GM23248 (cell line): ENCODE results near the gene AAGAB. TPM values are rescaled to one million over a fixed set of nuclear protein-coding genes. Genes with fewer than 3 reads are reported as not detected.

Source experiments
- DNase-seq: peaks from one replicate; pipeline ENCODE4 v3.0.0-alpha.2; 2015
- H2AFZ ChIP-seq: fragments of 200-600 bp; sonication (generic); 2 replicates; pipeline ENCODE4 v1.6.1; 2016; ENCODE audit warnings: antibody characterized with exemption
- H3F3A ChIP-seq: fragments of 200-600 bp; sonication (generic); 2 replicates; pipeline ENCODE4 v1.6.1; 2016; ENCODE audit warnings: mild to moderate bottlenecking, antibody characterized with exemption, mixed run types; ENCODE audit not compliant: insufficient read depth
- H3K27ac ChIP-seq: fragments of 200-600 bp; sonication (generic); 2 replicates; pipeline ENCODE4 v1.5.1; 2016; ENCODE audit warnings: mild to moderate bottlenecking
- H3K27me3 ChIP-seq: fragments of 200-600 bp; sonication (generic); replicated peaks from 2 replicates; pipeline ENCODE4 v1.6.1; 2016; ENCODE audit warnings: mild to moderate bottlenecking; ENCODE audit not compliant: insufficient read depth
- H3K36me3 ChIP-seq: fragments of 200-600 bp; sonication (generic); 2 replicates; pipeline ENCODE4 v1.6.1; 2016; ENCODE audit warnings: low read depth, mild to moderate bottlenecking
- H3K4me1 ChIP-seq: fragments of 200-600 bp; sonication (generic); 2 replicates; pipeline ENCODE4 v1.6.1; 2016; ENCODE audit warnings: mild to moderate bottlenecking; ENCODE audit not compliant: insufficient read depth
- H3K4me2 ChIP-seq: fragments of 200-600 bp; sonication (generic); one replicate; pipeline ENCODE4 v1.6.1; 2016; ENCODE audit warnings: mild to moderate bottlenecking; ENCODE audit not compliant: unreplicated experiment
- H3K4me3 ChIP-seq: fragments of 200-600 bp; sonication (generic); 2 replicates; pipeline ENCODE4 v1.5.1; 2016; ENCODE audit warnings: mild to moderate bottlenecking
- H3K79me2 ChIP-seq: fragments of 200-600 bp; sonication (generic); 2 replicates; pipeline ENCODE4 v1.6.1; 2016; ENCODE audit warnings: mild to moderate bottlenecking; ENCODE audit not compliant: insufficient read depth
- H3K9ac ChIP-seq: fragments of 200-600 bp; sonication (generic); 2 replicates; pipeline ENCODE4 v1.6.1; 2016; ENCODE audit warnings: mild to moderate bottlenecking
- H3K9me2 ChIP-seq: fragments of 200-600 bp; sonication (generic); 2 replicates; pipeline ENCODE4 v1.6.1; 2016; ENCODE audit warnings: mixed run types, mild to moderate bottlenecking, moderate library complexity; ENCODE audit not compliant: insufficient read depth
- H3K9me3 ChIP-seq: fragments of 200-600 bp; sonication (generic); one replicate; pipeline ENCODE4 v1.6.1; 2017; ENCODE audit warnings: low read depth
- H4K20me1 ChIP-seq: fragments of 200-600 bp; sonication (generic); 2 replicates; pipeline ENCODE4 v1.6.0; 2016; ENCODE audit not compliant: insufficient read depth
- EZH2 ChIP-seq: fragments of 200-600 bp; sonication (generic); IDR thresholded peaks from 2 replicates; pipeline ENCODE4 v1.6.1; 2018; ENCODE audit warnings: antibody characterized with exemption, mild to moderate bottlenecking; ENCODE audit not compliant: insufficient read depth, poor library complexity, severe bottlenecking
- EZH2phosphoT487 ChIP-seq: fragments of 200-600 bp; sonication (generic); IDR thresholded peaks from 2 replicates; pipeline ENCODE4 v1.6.1; 2018; ENCODE audit warnings: antibody characterized with exemption, moderate library complexity, mild to moderate bottlenecking, low read depth; ENCODE audit not compliant: insufficient read depth
- WGBS, 2 experiments: methylation state at CpG; one replicate each; pipeline ENCODE4 v1.1.6; 2015 to 2017; ENCODE audit warnings: low lambda C conversion rate in 2 of 2, low coverage in 1 of 2; ENCODE audit errors: missing lambda C conversion rate in 2 of 2; 5-methylcytosine and 5-hydroxymethylcytosine counted together
- in situ Hi-C: fragments of 300-500 bp; cut with MboI; formaldehyde crosslinking; loops from 2 replicates; pipeline ENCODE4 v1.15.0; 2020
- polyA plus RNA-seq: library from polyadenylated mRNA; unstranded; fragments of >200 nt; fragmentation: Nextera tagmentation; extraction: Ambion mirVana; gene quantifications from 2 replicates; pipeline ENCODE4 v1.2.1, GENCODE V29; 2016
- total RNA-seq: library from RNA; depleted of rRNA; stranded (reverse); fragments of >200 nt; shearing (Covaris generic); gene quantifications from 2 replicates; pipeline ENCODE4 v1.2.3, GENCODE V29; 2014

The AAGAB gene
- total and polyA plus RNA-seq, 2 experiments from 2014 or later, result 40.9 to 43.3 TPM

- Histone ChIP-seq H3K27ac (peak overlapping the region; percentile 21; the same call in 1 of the 2 replicates), H3K4me2 (no peak overlapping the region), H3K9me2 (no peaks in the 10 kb centered on the region), H3K4me1 (peaks cover 30% of the 10 kb centered on the region), H2AFZ (no peak overlapping the region), H3K79me2 (peaks cover 59% of the 10 kb centered on the region), H4K20me1 (no peaks in the 10 kb centered on the region), H3K9me3 (no peaks in the 10 kb centered on the region), H3K27me3 (no peaks in the 10 kb centered on the region), H3F3A (peaks cover 31% of the 10 kb centered on the region), H3K9ac (peak overlapping the region; percentile 14; the same call in 1 of the 2 replicates), H3K4me3 (no peak overlapping the region), H3K36me3 (peaks cover 55% of the 10 kb centered on the region; the same call in 1 of the 2 replicates)
- 66 to 70% methylated on average over 6 of the region's 6 CpGs for WGBS, 2 experiments
- no peak for TF ChIP-seq EZH2phosphoT487
- TF ChIP-seq EZH2, result no peak
- in situ Hi-C loops, result no loop called here
- peak; percentile 49 for DNase-seq
Observed at GRCh38 chr15:67172172-67172571, 82.3 kb downstream of the AAGAB start.

DNA sequence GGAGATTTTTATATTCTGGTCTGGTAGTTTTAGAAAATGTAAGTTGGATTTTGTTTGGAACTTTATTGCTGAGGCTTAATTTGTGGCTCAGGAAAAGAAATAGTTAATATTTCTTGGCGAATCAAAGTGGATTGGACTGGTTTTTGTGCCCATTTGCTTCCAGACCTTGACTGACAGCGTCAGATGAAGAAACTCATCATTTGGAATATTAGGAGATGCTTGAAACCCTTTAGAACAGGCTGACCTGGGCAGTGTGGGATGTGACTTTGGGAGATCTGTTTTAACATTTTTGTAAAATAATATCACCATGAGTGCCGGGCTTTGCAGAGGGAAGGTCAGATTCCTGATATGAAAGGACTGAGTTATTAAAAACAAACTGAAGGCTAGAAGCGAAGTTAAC lies 83.0 kb downstream of the AAGAB start:
- no peak overlapping the region for H3K4me2 ChIP-seq
- WGBS, 2 experiments, result 79 to 84% methylated on average over 4 of the region's 4 CpGs
- DNase-seq, result no peak
- H3K9me2 ChIP-seq, result no peaks in the 10 kb centered on the region
- peaks cover 59% of the 10 kb centered on the region; the same call in 1 of the 2 replicates for H3K36me3 ChIP-seq
- peaks cover 30% of the 10 kb centered on the region for H3K4me1 ChIP-seq
- peaks cover 24% of the 10 kb centered on the region for H3F3A ChIP-seq
- no peaks in the 10 kb centered on the region for H3K27me3 ChIP-seq
- in situ Hi-C loops, result no loop called here
- peak overlapping the region; percentile 21; the same call in 1 of the 2 replicates for H3K27ac ChIP-seq
- no peak overlapping the region for H2AFZ ChIP-seq
- peaks cover 63% of the 10 kb centered on the region for H3K79me2 ChIP-seq
- no peaks in the 10 kb centered on the region for H3K9me3 ChIP-seq
- H3K9ac ChIP-seq, result 0 out of 2 replicates have a peak overlapping the region, but pooled peaks have one; percentile 14
- H3K4me3 ChIP-seq, result no peak overlapping the region
- no peak for TF ChIP-seq EZH2
- no peak for TF ChIP-seq EZH2phosphoT487
- no peaks in the 10 kb centered on the region for H4K20me1 ChIP-seq

DNA sequence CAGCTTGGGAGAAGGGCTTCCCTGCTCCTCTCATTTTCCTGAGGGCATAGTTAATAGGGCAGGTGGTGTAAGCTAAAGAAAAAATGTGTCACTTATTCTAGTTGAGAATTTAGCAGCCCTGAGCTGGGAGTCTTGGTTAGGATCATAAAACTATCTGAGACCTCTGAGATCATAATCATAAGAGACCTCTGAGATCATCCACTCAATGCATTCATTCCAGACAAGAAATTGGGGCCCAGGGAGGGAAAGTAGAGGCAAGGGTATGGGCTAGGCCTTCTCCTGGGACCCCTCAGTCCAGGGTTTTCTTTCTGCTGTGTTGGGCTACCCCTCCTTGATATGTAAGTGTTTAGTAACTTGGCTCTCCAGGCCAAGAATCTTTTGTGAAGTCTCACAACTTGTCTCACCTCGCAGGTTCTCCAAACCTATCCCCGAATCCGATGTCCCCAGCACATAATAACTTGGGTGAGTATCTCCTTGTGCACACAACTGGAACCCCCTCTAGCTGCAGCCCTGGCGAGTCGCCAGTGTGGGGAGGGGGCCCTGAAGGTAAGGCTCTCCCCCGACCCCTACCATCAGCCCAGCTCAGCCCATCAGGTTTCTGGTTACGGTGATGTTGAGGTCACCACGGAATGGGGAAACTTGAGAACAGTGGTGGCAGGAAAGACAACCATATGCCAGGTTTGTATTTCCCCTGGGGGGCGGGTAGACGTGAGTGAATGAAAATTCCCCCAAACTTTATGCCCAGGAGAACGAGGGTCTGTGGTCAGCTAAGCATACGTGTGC lies 84.1 kb downstream of the AAGAB start:
- Histone ChIP-seq H3K79me2 (peaks cover 69% of the 10 kb centered on the region), H3K9me2 (no peaks in the 10 kb centered on the region), H3K27me3 (no peaks in the 10 kb centered on the region), H3K4me2 (no peak overlapping the region), H3F3A (peaks cover 17% of the 10 kb centered on the region), H3K4me1 (peaks cover 21% of the 10 kb centered on the region), H3K9ac (no peak overlapping the region), H4K20me1 (no peaks in the 10 kb centered on the region), H2AFZ (no peak overlapping the region), H3K27ac (no peak overlapping the region), H3K4me3 (no peak overlapping the region), H3K9me3 (no peaks in the 10 kb centered on the region), H3K36me3 (peaks cover 61% of the 10 kb centered on the region; the same call in 1 of the 2 replicates)
- no peak for DNase-seq
- TF ChIP-seq EZH2 (no peak), EZH2phosphoT487 (no peak)
- in situ Hi-C loops, result no loop called here
- WGBS, 2 experiments, result 88 to 89% methylated on average over 12 of the region's 12 CpGs

GRCh38 chr15:67168694-67169093 lies 85.8 kb downstream of the AAGAB start:
- H3K36me3 ChIP-seq, result peaks cover 50% of the 10 kb centered on the region; the same call in 1 of the 2 replicates
- H3K79me2 ChIP-seq, result peaks cover 74% of the 10 kb centered on the region
- no peak for DNase-seq
- in situ Hi-C loops, result no loop called here
- peaks cover 14% of the 10 kb centered on the region for H3K4me1 ChIP-seq
- H3K4me3 ChIP-seq, result no peak overlapping the region
- H3K9me3 ChIP-seq, result no peaks in the 10 kb centered on the region
- H4K20me1 ChIP-seq, result no peaks in the 10 kb centered on the region
- no peaks in the 10 kb centered on the region for H3K9me2 ChIP-seq
- no peaks in the 10 kb centered on the region for H3K27me3 ChIP-seq
- no peak overlapping the region for H3K27ac ChIP-seq
- H3F3A ChIP-seq, result peaks cover 17% of the 10 kb centered on the region
- H3K4me2 ChIP-seq, result no peak overlapping the region
- 98% methylated on average over 6 of the region's 6 CpGs for WGBS, 2 experiments
- no peak overlapping the region for H3K9ac ChIP-seq
- H2AFZ ChIP-seq, result no peak overlapping the region
- TF ChIP-seq EZH2phosphoT487, result no peak
- TF ChIP-seq EZH2, result no peak
